ENCODE measurements around the gene DMD. TPM values are rescaled to one million over a fixed set of nuclear protein-coding genes. Genes with fewer than 3 reads are reported as not detected.

DMD gene
- total and polyA plus RNA-seq, 2 donors (not counting 1 experiment from before 2014, with no cell fraction given) = 2.0 to 51.8 TPM

GRCh38 chrX:31542566-31542965 is 1668.8 kb downstream of the DMD start:
- Histone ChIP-seq H3K9me3 (ENCODE audit: control extremely low read depth in 1 of 3, control insufficient read depth in 2 of 3, insufficient read depth in 1 of 3, low read length in 2 of 3) (no peaks in the 10 kb centered on the region), H3K27me3 (replicated peaks in 1 of 4; ENCODE audit: control extremely low read depth in 1 of 4, control insufficient read depth in 3 of 4, insufficient read depth in 4 of 4, low read length in 3 of 4) (no peaks in the 10 kb centered on the region), H4K20me1 (ENCODE audit: control insufficient read depth, insufficient read depth, low read length, poor library complexity, severe bottlenecking) (no peaks in the 10 kb centered on the region), H3K4me2 (replicated peaks; ENCODE audit: low read depth, low read length, poor library complexity, severe bottlenecking) (no peak overlapping the region), H3K27ac (ENCODE audit: low read length in 2 of 2) (no peak overlapping the region), H3K4me3 (ENCODE audit: control extremely low read depth in 1 of 5, extremely low read depth in 1 of 5, insufficient read depth in 1 of 5, low read depth in 2 of 5, low read length in 4 of 5) (no peak overlapping the region), H3K9ac (ENCODE audit: low read length) (no peak overlapping the region), H3K4me1 (ENCODE audit: control insufficient read depth in 2 of 2, insufficient read depth in 2 of 2, low read length in 2 of 2) (no peaks in the 10 kb centered on the region), H2AFZ (ENCODE audit: insufficient read depth, low read depth, low read length, poor library complexity, severe bottlenecking) (no peak overlapping the region), H3K79me2 (ENCODE audit: control insufficient read depth, insufficient read depth, low read length) (no peaks in the 10 kb centered on the region), H3K36me3 (replicated peaks in 1 of 2; ENCODE audit: control extremely low read depth in 1 of 2, control insufficient read depth in 1 of 2, extremely low read depth in 1 of 2, insufficient read depth in 2 of 2, low read length in 1 of 2) (no peaks in the 10 kb centered on the region)
- Mint-ChIP-seq H3K27ac (no peak overlapping the region), H3K4me1 (no peaks in the 10 kb centered on the region), H3K4me3 (no peak overlapping the region), H3K9me3 (ENCODE audit: insufficient read depth) (no peaks in the 10 kb centered on the region), H3K27me3 (no peaks in the 10 kb centered on the region)
- no CpG with 5 or more reads among the region's 2 CpGs for WGBS (ENCODE audit: insufficient coverage)
- ATAC-seq (ENCODE audit: low read depth) (no peak), DNase-seq (no peak)
- TF ChIP-seq EZH2 (IDR thresholded peaks at IDR 0.05; ENCODE audit: borderline replicate concordance, insufficient read depth, low read depth, low read length, poor library complexity, severe bottlenecking) = no peak
- TF ChIP-seq, protein P1, sequence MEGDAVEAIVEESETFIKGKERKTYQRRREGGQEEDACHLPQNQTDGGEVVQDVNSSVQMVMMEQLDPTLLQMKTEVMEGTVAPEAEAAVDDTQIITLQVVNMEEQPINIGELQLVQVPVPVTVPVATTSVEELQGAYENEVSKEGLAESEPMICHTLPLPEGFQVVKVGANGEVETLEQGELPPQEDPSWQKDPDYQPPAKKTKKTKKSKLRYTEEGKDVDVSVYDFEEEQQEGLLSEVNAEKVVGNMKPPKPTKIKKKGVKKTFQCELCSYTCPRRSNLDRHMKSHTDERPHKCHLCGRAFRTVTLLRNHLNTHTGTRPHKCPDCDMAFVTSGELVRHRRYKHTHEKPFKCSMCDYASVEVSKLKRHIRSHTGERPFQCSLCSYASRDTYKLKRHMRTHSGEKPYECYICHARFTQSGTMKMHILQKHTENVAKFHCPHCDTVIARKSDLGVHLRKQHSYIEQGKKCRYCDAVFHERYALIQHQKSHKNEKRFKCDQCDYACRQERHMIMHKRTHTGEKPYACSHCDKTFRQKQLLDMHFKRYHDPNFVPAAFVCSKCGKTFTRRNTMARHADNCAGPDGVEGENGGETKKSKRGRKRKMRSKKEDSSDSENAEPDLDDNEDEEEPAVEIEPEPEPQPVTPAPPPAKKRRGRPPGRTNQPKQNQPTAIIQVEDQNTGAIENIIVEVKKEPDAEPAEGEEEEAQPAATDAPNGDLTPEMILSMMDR (IDR thresholded peaks at IDR 0.05) = no peak
- POLR2A ChIA-PET = no interaction called here
- CTCF ChIA-PET = no interaction called here
- intact Hi-C loops (cut with micrococcal nuclease) = no loop called here

- no CpG with 5 or more reads among the region's 2 CpGs for WGBS (ENCODE audit: insufficient coverage)
- no peak overlapping the region for H3K27ac ChIP-seq (ENCODE audit: low read length in 2 of 2)
- H3K4me1 Mint-ChIP-seq = no peaks in the 10 kb centered on the region
- H3K27me3 Mint-ChIP-seq = no peaks in the 10 kb centered on the region
- no peak for DNase-seq
- TF ChIP-seq, protein P1 (IDR thresholded peaks at IDR 0.05) = no peak
- no peak for TF ChIP-seq EZH2 (IDR thresholded peaks at IDR 0.05; ENCODE audit: borderline replicate concordance, insufficient read depth, low read depth, low read length, poor library complexity, severe bottlenecking)
- no peaks in the 10 kb centered on the region for H3K9me3 ChIP-seq (ENCODE audit: control extremely low read depth in 1 of 3, control insufficient read depth in 2 of 3, insufficient read depth in 1 of 3, low read length in 2 of 3)
- no peaks in the 10 kb centered on the region for H3K27me3 ChIP-seq (replicated peaks in 1 of 4; ENCODE audit: control extremely low read depth in 1 of 4, control insufficient read depth in 3 of 4, insufficient read depth in 4 of 4, low read length in 3 of 4)
- intact Hi-C loops (cut with micrococcal nuclease) = no loop called here
- no peaks in the 10 kb centered on the region for H3K36me3 ChIP-seq (replicated peaks in 1 of 2; ENCODE audit: control extremely low read depth in 1 of 2, control insufficient read depth in 1 of 2, extremely low read depth in 1 of 2, insufficient read depth in 2 of 2, low read length in 1 of 2)
- H3K27ac Mint-ChIP-seq = no peak overlapping the region
- no peaks in the 10 kb centered on the region for H3K79me2 ChIP-seq (ENCODE audit: control insufficient read depth, insufficient read depth, low read length)
- H3K4me3 Mint-ChIP-seq = no peak overlapping the region
- ChIA-PET CTCF (no interaction called here), POLR2A (no interaction called here)
- ATAC-seq (ENCODE audit: low read depth) = no peak
- no peak overlapping the region for H3K4me2 ChIP-seq (replicated peaks; ENCODE audit: low read depth, low read length, poor library complexity, severe bottlenecking)
- no peak overlapping the region for H3K9ac ChIP-seq (ENCODE audit: low read length)
- no peak overlapping the region for H2AFZ ChIP-seq (ENCODE audit: insufficient read depth, low read depth, low read length, poor library complexity, severe bottlenecking)
- no peaks in the 10 kb centered on the region for H3K4me1 ChIP-seq (ENCODE audit: control insufficient read depth in 2 of 2, insufficient read depth in 2 of 2, low read length in 2 of 2)
- H4K20me1 ChIP-seq (ENCODE audit: control insufficient read depth, insufficient read depth, low read length, poor library complexity, severe bottlenecking) = no peaks in the 10 kb centered on the region
- no peak overlapping the region for H3K4me3 ChIP-seq (ENCODE audit: control extremely low read depth in 1 of 5, extremely low read depth in 1 of 5, insufficient read depth in 1 of 5, low read depth in 2 of 5, low read length in 4 of 5)
- H3K9me3 Mint-ChIP-seq (ENCODE audit: insufficient read depth) = no peaks in the 10 kb centered on the region
Measured at GRCh38 chrX:31540313-31540712, 1671.0 kb downstream of the DMD start.
